GM21423 (cell line): ENCODE results near the gene PGAM2.

Source experiments
- ATAC-seq: cut with Tn5 transposase; IDR thresholded peaks from one replicate; pipeline ENCODE4 v1.9.1; 2021; ENCODE audit warnings: mild to moderate bottlenecking, moderate library complexity; ENCODE audit not compliant: unreplicated experiment

The PGAM2 gene

GRCh38 chr7:44065431-44066110, at the start of gene PGAM2:
PGAM2 (minus strand) TSS chr7:44065567; CDS start chr7:44065529, 38 bp downstream.
- ATAC-seq, result no peak

GRCh38 chr7:44114586-44115310, 49.4 kb upstream of the PGAM2 start:
- ATAC-seq, result no peak

GRCh38 chr7:44113764-44114354, 48.5 kb upstream of the PGAM2 start:
- no peak for ATAC-seq

- ATAC-seq, result no peak
Measured at GRCh38 chr7:44112997-44113763, 47.8 kb upstream of the PGAM2 start.

- no peak for ATAC-seq
Measured at GRCh38 chr7:44112231-44112996, 47.0 kb upstream of the PGAM2 start.

GRCh38 chr7:44111761-44112160, 46.4 kb upstream of the PGAM2 start:
- ATAC-seq, result no peak

GRCh38 chr7:44110719-44111635, 45.6 kb upstream of the PGAM2 start:
- no peak for ATAC-seq

- no peak for ATAC-seq
Measured at GRCh38 chr7:44109991-44110390, 44.6 kb upstream of the PGAM2 start.

GRCh38 chr7:44108768-44109750, 43.7 kb upstream of the PGAM2 start:
- ATAC-seq, result no peak

GRCh38 chr7:44107961-44108767, 42.8 kb upstream of the PGAM2 start:
- no peak for ATAC-seq

- no peak for ATAC-seq
Measured at GRCh38 chr7:44107116-44107960, 42.0 kb upstream of the PGAM2 start.

GRCh38 chr7:44106311-44107065, 41.1 kb upstream of the PGAM2 start:
- no peak for ATAC-seq

- no peak for ATAC-seq
Measured at GRCh38 chr7:44105832-44106231, 40.5 kb upstream of the PGAM2 start.

GRCh38 chr7:44104860-44105771, 39.7 kb upstream of the PGAM2 start:
- ATAC-seq, result no peak
